Natural killer cell treated with Interleukin-12 subunit alpha and Interleukin-12 subunit beta and Interleukin-15 and Interleukin-18, amount 100 ng/mL, for 72 hours (primary cell): ENCODE measurements around the gene CCDC137. TPM values are rescaled to one million over a fixed set of nuclear protein-coding genes. Genes with fewer than 3 reads are reported as not detected.

Source experiments
- ATAC-seq, 2 donors: fragments of 150-1000 bp; cut with Tn5 transposase in 1 of 2; sonication (Bioruptor Pico), chemical (Tn5 transposase) in 1 of 2; 2 replicates each; pipeline ENCODE4 v1.10.0; 2021
- DNase-seq: peaks from one replicate; pipeline ENCODE4 v3.0.0; 2022; ENCODE audit warnings: low spot score
- H3K27ac Mint-ChIP-seq, 2 donors: 1 replicate in 1 of 2; 2 replicates in 1 of 2; pipeline ENCODE4 v1.8.0; 2022; ENCODE audit warnings: mixed read lengths in 2 of 2, mild to moderate bottlenecking in 1 of 2, moderate library complexity in 1 of 2
- H3K27me3 Mint-ChIP-seq, 2 donors: 1 replicate in 1 of 2; 2 replicates in 1 of 2; pipeline ENCODE4 v1.8.0; 2022; ENCODE audit warnings: mixed read lengths in 2 of 2
- H3K36me3 Mint-ChIP-seq: one replicate; pipeline ENCODE4 v1.8.0; 2022; ENCODE audit warnings: mixed read lengths
- H3K4me1 Mint-ChIP-seq, 2 donors: 1 replicate in 1 of 2; 2 replicates in 1 of 2; pipeline ENCODE4 v1.8.0; 2022; ENCODE audit warnings: low read depth in 2 of 2, mixed read lengths in 2 of 2, mild to moderate bottlenecking in 1 of 2
- H3K4me3 Mint-ChIP-seq: one replicate; pipeline ENCODE4 v1.8.0; 2022; ENCODE audit warnings: mixed read lengths
- H3K9me3 Mint-ChIP-seq: 2 replicates; pipeline ENCODE4 v1.8.0; 2022; ENCODE audit warnings: mixed read lengths
- total RNA-seq, 2 donors: library from RNA; stranded (reverse); gene quantifications; one replicate each; pipeline ENCODE4 v1.2.3, GENCODE V29; 2022

CCDC137 gene
- total RNA-seq, 2 donors from 2014 or later = 38.0 to 90.1 TPM

DNA sequence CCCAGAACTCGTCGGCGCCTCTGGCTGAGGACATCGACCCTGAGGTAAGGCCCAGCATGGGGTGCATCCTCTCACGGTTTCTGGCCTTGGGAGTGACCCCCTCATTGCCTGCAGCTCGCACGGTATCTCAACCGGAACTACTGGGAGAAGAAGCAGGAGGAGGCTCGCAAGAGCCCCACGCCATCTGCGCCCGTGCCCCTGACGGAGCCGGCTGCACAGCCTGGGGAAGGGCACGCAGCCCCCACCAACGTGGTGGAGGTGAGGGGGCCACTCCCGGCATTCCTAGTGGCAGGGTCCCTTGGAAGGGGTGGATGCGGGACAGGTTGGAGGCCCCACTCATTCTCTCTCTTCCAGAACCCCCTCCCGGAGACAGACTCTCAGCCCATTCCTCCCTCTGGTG, 28.3 kb downstream of the CCDC137 start:
- Mint-ChIP-seq H3K27ac (no peak overlapping the region), H3K27me3 (no peaks in the 10 kb centered on the region)
- no peak for DNase-seq

DNA sequence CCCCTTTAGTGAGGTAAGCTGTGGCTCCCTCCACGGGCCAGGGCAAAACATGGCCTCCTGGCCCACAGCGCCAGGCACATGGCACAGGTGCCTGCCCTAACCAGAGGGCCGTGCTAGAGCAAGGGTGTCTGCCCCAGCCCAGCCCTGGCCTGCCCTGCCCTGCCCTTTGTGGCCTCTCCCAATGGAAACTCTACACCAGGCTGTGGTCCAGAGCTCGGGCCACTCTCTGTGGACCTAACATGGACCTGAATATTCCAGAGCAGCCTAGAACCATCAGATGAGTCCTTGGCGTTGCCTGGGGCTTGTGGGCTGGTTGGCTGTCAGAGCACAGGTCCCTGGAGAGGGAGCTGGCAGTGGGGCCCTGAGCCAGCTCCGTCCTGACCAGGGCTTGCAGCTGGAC, 28.7 kb downstream of the CCDC137 start:
- Mint-ChIP-seq H3K27ac (no peak overlapping the region), H3K4me1 (peaks cover 0 to 12% of the 10 kb centered on the region in 2 donors), H3K27me3 (no peaks in the 10 kb centered on the region), H3K9me3 (no peaks in the 10 kb centered on the region), H3K4me3 (no peak overlapping the region), H3K36me3 (peaks cover 4% of the 10 kb centered on the region)
- DNase-seq (no peak), ATAC-seq (no peak)

More for the DNA sequence above, 28.3 kb downstream of the CCDC137 start:
- Mint-ChIP-seq H3K9me3 (no peaks in the 10 kb centered on the region), H3K4me1 (peaks cover 0 to 16% of the 10 kb centered on the region in 2 donors), H3K36me3 (peaks cover 4% of the 10 kb centered on the region), H3K4me3 (no peak overlapping the region)
- ATAC-seq = no peak

- H3K27ac Mint-ChIP-seq = no peak overlapping the region
- H3K36me3 Mint-ChIP-seq = peaks cover 4% of the 10 kb centered on the region
- no peak for DNase-seq
- no peaks in the 10 kb centered on the region for H3K27me3 Mint-ChIP-seq
- no peak overlapping the region for H3K4me3 Mint-ChIP-seq
- no peak for ATAC-seq
- peaks cover under 1 to 13% of the 10 kb centered on the region in 2 donors for H3K4me1 Mint-ChIP-seq
- no peaks in the 10 kb centered on the region for H3K9me3 Mint-ChIP-seq
Measured at GRCh38 chr17:81695801-81696200, 29.3 kb downstream of the CCDC137 start.

DNA sequence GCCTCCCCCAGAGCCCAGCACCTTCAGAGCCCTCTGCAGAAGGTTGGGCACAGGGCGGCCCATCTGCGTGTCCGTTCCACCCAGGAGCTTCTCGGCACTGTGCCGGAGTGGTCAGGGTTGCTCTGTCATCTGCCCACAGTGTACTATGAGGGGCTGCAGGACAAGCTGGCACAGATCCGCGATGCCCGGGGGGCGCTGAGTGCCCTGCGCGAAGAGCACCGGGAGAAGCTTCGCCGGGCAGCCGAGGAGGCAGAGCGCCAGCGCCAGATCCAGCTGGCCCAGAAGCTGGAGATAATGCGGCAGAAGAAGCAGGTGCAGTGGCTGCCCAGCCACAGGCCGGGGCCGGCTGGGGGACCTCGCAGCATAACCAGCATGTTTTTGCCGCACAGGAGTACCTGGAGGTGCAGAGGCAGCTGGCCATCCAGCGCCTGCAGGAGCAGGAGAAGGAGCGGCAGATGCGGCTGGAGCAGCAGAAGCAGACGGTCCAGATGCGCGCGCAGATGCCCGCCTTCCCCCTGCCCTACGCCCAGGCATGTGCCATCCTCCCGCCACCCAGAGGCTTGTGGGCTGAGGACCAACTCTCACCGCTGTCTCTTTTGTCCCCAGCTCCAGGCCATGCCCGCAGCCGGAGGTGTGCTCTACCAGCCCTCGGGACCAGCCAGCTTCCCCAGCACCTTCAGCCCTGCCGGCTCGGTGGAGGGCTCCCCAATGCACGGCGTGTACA, 29.8 kb downstream of the CCDC137 start:
- H3K36me3 Mint-ChIP-seq = peaks cover 4% of the 10 kb centered on the region

GRCh38 chr17:81697261-81698044, 30.9 kb downstream of the CCDC137 start:
- Mint-ChIP-seq H3K27me3 (no peaks in the 10 kb centered on the region), H3K4me3 (no peak overlapping the region), H3K36me3 (peaks cover 4% of the 10 kb centered on the region), H3K27ac (no peak overlapping the region), H3K9me3 (no peaks in the 10 kb centered on the region), H3K4me1 (peaks cover 8 to 15% of the 10 kb centered on the region in 2 donors)
- ATAC-seq = no peak
- no peak for DNase-seq

More for the DNA sequence above, 29.8 kb downstream of the CCDC137 start:
- ATAC-seq (no peak), DNase-seq (no peak)
- no peaks in the 10 kb centered on the region for H3K27me3 Mint-ChIP-seq
- H3K9me3 Mint-ChIP-seq = no peaks in the 10 kb centered on the region
- no peak overlapping the region for H3K27ac Mint-ChIP-seq
- no peak overlapping the region for H3K4me3 Mint-ChIP-seq
- H3K4me1 Mint-ChIP-seq = peaks cover 4 to 11% of the 10 kb centered on the region in 2 donors

- Mint-ChIP-seq H3K4me1 (peaks cover 15 to 22% of the 10 kb centered on the region in 2 donors), H3K4me3 (peak overlapping the region; percentile 36), H3K36me3 (peaks cover 7% of the 10 kb centered on the region), H3K9me3 (no peaks in the 10 kb centered on the region), H3K27me3 (no peaks in the 10 kb centered on the region), H3K27ac (peak overlapping the region; percentile 56 to 95)
- no peak for DNase-seq
- ATAC-seq = no peak
Measured at GRCh38 chr17:81700353-81701287, 34.1 kb downstream of the CCDC137 start.

- peaks cover 15 to 22% of the 10 kb centered on the region in 2 donors for H3K4me1 Mint-ChIP-seq
- peak overlapping the region; percentile 94 for H3K4me3 Mint-ChIP-seq
- peak overlapping the region; percentile 56 to 95 for H3K27ac Mint-ChIP-seq
- peaks cover 9% of the 10 kb centered on the region for H3K36me3 Mint-ChIP-seq
- DNase-seq = no peak
- no peaks in the 10 kb centered on the region for H3K27me3 Mint-ChIP-seq
- no peak for ATAC-seq
- no peaks in the 10 kb centered on the region for H3K9me3 Mint-ChIP-seq
Measured at GRCh38 chr17:81701288-81702071, 34.9 kb downstream of the CCDC137 start.

DNA sequence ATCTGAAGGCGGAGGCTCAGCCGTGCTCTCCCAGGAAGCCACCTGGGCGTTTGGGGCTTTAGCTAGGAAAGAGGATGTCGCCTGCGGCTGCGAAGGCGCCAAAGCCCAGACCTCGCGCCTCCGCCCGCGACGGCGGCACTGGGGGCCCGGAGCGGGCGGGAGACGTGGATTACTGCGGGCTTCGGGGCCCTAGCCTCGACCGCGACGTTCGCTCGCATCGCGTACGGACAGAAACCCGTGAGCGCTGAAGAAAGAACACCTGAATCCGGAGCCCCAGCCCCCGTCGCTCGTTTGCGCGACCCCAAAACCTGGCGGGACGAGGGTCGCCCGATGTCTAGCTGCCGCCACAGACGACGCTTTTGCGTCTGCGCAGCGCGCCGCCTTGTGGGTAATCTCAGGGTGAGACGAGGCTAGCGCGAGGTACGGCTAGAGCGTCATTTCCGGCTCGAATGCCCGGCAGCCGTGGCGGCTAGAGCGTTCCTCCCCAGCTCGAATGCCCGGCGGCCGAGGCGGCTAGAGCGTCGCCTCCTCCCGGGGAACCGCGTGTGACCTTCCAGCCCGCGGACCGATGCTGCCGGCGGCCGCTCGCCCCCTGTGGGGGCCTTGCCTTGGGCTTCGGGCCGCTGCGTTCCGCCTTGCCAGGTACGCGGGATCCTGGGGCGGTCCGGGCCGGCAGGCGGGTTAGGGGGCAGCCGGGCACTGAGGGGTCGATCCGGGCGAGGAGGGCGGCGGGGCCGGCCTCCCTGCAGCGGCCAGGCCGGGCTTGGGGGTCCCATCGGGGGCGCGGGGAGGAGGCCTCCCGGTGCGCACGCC, 36.6 kb downstream of the CCDC137 start, which contains the start of gene MRPL12:
Gene MRPL12, plus strand, starts transcription at position 434 of the 813 bp plus-strand sequence. Its CDS starts 135 bp downstream, at position 569.
- H3K36me3 Mint-ChIP-seq = peaks cover 4% of the 10 kb centered on the region
- DNase-seq (peak; percentile 94), ATAC-seq (peak; percentile 94 to 96)
- H3K9me3 Mint-ChIP-seq = no peaks in the 10 kb centered on the region
- peak within 1 kb of the TSS; percentile 95 to 97 for H3K27ac Mint-ChIP-seq
- H3K27me3 Mint-ChIP-seq = no peaks in the 10 kb centered on the region
- peak within 1 kb of the TSS; percentile 94 for H3K4me3 Mint-ChIP-seq
- peaks cover 15 to 20% of the 10 kb centered on the region in 2 donors for H3K4me1 Mint-ChIP-seq

- Mint-ChIP-seq H3K9me3 (no peaks in the 10 kb centered on the region), H3K4me1 (peaks cover 15 to 18% of the 10 kb centered on the region in 2 donors), H3K27ac (peak overlapping the region in 1 of 2 donors; percentile 61), H3K4me3 (peak overlapping the region; percentile 66), H3K27me3 (no peaks in the 10 kb centered on the region), H3K36me3 (peaks cover 4% of the 10 kb centered on the region)
- DNase-seq (no peak), ATAC-seq (no peak)
Measured at GRCh38 chr17:81703747-81704654, 37.5 kb downstream of the CCDC137 start.

- peak overlapping the region in 1 of 2 donors; percentile 23 for H3K27ac Mint-ChIP-seq
- H3K9me3 Mint-ChIP-seq = no peaks in the 10 kb centered on the region
- no peaks in the 10 kb centered on the region for H3K27me3 Mint-ChIP-seq
- H3K4me1 Mint-ChIP-seq = peaks cover 16 to 19% of the 10 kb centered on the region in 2 donors
- H3K4me3 Mint-ChIP-seq = no peak overlapping the region
- ATAC-seq (no peak), DNase-seq (no peak)
- peaks cover 4% of the 10 kb centered on the region for H3K36me3 Mint-ChIP-seq
Measured at GRCh38 chr17:81705518-81706231, 39.1 kb downstream of the CCDC137 start.

DNA sequence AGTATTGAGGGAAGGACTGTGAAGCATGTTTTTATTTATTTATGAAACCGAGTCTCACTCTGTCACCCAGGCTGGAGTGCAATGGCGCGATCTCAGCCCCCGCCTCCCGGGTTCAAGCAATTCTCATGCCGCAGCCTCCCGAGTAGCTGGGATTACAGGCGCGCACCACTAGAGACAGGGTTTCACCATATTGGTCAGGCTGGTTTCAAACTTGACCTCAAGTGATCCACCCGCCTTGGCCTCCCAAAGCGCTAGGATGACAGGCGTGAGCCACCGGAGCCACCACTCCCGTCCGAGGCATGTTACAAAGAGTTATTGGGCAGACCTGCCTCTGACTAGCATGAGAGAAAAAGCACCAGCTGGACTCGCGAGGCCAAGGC, 39.7 kb downstream of the CCDC137 start:
- Mint-ChIP-seq H3K36me3 (peaks cover 4% of the 10 kb centered on the region), H3K4me3 (no peak overlapping the region), H3K27ac (peak overlapping the region in 1 of 2 donors; percentile 23), H3K27me3 (no peaks in the 10 kb centered on the region), H3K4me1 (peaks cover 15 to 19% of the 10 kb centered on the region in 2 donors), H3K9me3 (no peaks in the 10 kb centered on the region)
- ATAC-seq (no peak), DNase-seq (no peak)
